ENCODE measurements around the gene C9orf152. TPM values are rescaled to one million over a fixed set of nuclear protein-coding genes. Genes with fewer than 3 reads are reported as not detected.

The C9orf152 gene
- total and polyA plus RNA-seq, 2 of the 13 experiments (the other 11 are each of a cell fraction or from before 2014, with no cell fraction given): 0.24 to 0.48 TPM

DNA sequence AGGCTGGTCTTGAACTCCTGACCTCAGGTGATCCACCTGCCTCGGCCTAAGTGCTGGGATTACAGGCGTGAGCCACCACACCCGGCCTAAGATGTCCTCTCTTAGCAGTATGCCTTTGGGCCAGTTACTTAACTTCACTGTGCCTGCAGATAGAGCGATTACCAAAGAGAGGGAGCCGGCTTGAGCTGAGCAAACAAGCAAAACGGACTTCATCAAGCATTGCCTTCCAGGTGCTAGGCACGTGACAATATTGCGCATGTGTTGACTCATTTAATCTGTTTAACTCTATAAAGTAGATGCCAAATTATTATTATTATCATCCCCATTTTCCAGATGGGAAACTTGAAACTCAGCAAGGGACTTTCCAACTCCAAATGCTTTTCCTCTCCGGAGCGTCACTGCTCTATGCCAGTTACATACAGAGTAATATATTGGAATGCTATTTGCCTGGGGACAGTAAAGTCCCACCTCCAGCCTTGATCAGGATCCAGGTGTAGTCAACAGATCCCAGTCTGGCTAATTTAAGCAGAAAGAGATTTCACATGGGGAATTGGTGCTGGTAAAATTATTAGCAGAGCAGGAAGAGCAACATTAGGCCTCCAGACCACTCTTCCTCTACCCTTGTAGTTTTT, 5.6 kb upstream of the C9orf152 start (continued):
- TF ChIP-seq, protein P1, sequence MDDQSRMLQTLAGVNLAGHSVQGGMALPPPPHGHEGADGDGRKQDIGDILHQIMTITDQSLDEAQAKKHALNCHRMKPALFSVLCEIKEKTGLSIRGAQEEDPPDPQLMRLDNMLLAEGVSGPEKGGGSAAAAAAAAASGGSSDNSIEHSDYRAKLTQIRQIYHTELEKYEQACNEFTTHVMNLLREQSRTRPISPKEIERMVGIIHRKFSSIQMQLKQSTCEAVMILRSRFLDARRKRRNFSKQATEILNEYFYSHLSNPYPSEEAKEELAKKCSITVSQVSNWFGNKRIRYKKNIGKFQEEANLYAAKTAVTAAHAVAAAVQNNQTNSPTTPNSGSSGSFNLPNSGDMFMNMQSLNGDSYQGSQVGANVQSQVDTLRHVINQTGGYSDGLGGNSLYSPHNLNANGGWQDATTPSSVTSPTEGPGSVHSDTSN (CRISPR knock-in tag; IDR thresholded peaks at IDR 0.05; ENCODE audit: borderline replicate concordance): no peak
- TF ChIP-seq FOXC1 (CRISPR knock-in tag; IDR thresholded peaks at IDR 0.05; ENCODE audit: borderline replicate concordance) (peak; percentile 38; the same call in 1 of the 2 replicates), ZNF496 (CRISPR knock-in tag; IDR thresholded peaks at IDR 0.05; ENCODE audit: insufficient replicate concordance) (no peak), CENPX (CRISPR knock-in tag; IDR thresholded peaks at IDR 0.05) (no peak), CBFB (CRISPR knock-in tag; IDR thresholded peaks at IDR 0.05) (no peak), ZNF17 (CRISPR knock-in tag; IDR thresholded peaks at IDR 0.05) (no peak), IKZF1 (IDR thresholded peaks at IDR 0.05) (no peak), ZMYM3 (CRISPR knock-in tag; IDR thresholded peaks at IDR 0.05) (peak; percentile 70; the same call in 1 of the 2 replicates), ZNF766 (CRISPR knock-in tag; IDR thresholded peaks at IDR 0.05; ENCODE audit: borderline replicate concordance) (no peak), SOX13 (IDR thresholded peaks at IDR 0.05) (no peak), SOX13 (CRISPR knock-in tag; conservative IDR thresholded peaks at IDR 0.05 in 1 of 2, IDR thresholded peaks at IDR 0.05 in 1 of 2) (peak in 1 of 2 experiments; percentile 72; a peak in 2 of 4 replicates), PCBP2 (optimal IDR thresholded peaks at IDR 0.05; ENCODE audit: low read depth, low read length, poor library complexity, severe bottlenecking) (no peak), GATAD1 (CRISPR knock-in tag; IDR thresholded peaks at IDR 0.05) (no peak; the same call in 1 of the 2 replicates), RBFOX2 (IDR thresholded peaks at IDR 0.05; ENCODE audit: low read depth, low read length) (no peak)
- TF ChIP-seq, protein P2, sequence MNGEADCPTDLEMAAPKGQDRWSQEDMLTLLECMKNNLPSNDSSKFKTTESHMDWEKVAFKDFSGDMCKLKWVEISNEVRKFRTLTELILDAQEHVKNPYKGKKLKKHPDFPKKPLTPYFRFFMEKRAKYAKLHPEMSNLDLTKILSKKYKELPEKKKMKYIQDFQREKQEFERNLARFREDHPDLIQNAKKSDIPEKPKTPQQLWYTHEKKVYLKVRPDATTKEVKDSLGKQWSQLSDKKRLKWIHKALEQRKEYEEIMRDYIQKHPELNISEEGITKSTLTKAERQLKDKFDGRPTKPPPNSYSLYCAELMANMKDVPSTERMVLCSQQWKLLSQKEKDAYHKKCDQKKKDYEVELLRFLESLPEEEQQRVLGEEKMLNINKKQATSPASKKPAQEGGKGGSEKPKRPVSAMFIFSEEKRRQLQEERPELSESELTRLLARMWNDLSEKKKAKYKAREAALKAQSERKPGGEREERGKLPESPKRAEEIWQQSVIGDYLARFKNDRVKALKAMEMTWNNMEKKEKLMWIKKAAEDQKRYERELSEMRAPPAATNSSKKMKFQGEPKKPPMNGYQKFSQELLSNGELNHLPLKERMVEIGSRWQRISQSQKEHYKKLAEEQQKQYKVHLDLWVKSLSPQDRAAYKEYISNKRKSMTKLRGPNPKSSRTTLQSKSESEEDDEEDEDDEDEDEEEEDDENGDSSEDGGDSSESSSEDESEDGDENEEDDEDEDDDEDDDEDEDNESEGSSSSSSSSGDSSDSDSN (CRISPR knock-in tag; IDR thresholded peaks at IDR 0.05): no peak
- TF ChIP-seq, protein P3, sequence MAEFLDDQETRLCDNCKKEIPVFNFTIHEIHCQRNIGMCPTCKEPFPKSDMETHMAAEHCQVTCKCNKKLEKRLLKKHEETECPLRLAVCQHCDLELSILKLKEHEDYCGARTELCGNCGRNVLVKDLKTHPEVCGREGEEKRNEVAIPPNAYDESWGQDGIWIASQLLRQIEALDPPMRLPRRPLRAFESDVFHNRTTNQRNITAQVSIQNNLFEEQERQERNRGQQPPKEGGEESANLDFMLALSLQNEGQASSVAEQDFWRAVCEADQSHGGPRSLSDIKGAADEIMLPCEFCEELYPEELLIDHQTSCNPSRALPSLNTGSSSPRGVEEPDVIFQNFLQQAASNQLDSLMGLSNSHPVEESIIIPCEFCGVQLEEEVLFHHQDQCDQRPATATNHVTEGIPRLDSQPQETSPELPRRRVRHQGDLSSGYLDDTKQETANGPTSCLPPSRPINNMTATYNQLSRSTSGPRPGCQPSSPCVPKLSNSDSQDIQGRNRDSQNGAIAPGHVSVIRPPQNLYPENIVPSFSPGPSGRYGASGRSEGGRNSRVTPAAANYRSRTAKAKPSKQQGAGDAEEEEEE (CRISPR knock-in tag; IDR thresholded peaks at IDR 0.05; ENCODE audit: borderline replicate concordance): no peak
- TF ChIP-seq, protein P4, sequence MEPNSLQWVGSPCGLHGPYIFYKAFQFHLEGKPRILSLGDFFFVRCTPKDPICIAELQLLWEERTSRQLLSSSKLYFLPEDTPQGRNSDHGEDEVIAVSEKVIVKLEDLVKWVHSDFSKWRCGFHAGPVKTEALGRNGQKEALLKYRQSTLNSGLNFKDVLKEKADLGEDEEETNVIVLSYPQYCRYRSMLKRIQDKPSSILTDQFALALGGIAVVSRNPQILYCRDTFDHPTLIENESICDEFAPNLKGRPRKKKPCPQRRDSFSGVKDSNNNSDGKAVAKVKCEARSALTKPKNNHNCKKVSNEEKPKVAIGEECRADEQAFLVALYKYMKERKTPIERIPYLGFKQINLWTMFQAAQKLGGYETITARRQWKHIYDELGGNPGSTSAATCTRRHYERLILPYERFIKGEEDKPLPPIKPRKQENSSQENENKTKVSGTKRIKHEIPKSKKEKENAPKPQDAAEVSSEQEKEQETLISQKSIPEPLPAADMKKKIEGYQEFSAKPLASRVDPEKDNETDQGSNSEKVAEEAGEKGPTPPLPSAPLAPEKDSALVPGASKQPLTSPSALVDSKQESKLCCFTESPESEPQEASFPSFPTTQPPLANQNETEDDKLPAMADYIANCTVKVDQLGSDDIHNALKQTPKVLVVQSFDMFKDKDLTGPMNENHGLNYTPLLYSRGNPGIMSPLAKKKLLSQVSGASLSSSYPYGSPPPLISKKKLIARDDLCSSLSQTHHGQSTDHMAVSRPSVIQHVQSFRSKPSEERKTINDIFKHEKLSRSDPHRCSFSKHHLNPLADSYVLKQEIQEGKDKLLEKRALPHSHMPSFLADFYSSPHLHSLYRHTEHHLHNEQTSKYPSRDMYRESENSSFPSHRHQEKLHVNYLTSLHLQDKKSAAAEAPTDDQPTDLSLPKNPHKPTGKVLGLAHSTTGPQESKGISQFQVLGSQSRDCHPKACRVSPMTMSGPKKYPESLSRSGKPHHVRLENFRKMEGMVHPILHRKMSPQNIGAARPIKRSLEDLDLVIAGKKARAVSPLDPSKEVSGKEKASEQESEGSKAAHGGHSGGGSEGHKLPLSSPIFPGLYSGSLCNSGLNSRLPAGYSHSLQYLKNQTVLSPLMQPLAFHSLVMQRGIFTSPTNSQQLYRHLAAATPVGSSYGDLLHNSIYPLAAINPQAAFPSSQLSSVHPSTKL (CRISPR knock-in tag; IDR thresholded peaks at IDR 0.05): peak; percentile 66
- TF ChIP-seq, protein P5, sequence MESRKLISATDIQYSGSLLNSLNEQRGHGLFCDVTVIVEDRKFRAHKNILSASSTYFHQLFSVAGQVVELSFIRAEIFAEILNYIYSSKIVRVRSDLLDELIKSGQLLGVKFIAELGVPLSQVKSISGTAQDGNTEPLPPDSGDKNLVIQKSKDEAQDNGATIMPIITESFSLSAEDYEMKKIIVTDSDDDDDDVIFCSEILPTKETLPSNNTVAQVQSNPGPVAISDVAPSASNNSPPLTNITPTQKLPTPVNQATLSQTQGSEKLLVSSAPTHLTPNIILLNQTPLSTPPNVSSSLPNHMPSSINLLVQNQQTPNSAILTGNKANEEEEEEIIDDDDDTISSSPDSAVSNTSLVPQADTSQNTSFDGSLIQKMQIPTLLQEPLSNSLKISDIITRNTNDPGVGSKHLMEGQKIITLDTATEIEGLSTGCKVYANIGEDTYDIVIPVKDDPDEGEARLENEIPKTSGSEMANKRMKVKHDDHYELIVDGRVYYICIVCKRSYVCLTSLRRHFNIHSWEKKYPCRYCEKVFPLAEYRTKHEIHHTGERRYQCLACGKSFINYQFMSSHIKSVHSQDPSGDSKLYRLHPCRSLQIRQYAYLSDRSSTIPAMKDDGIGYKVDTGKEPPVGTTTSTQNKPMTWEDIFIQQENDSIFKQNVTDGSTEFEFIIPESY (CRISPR knock-in tag; IDR thresholded peaks at IDR 0.05): no peak

Measured in HepG2 (cell line).